ENCODE results near the gene CTIF. TPM values are rescaled to one million over a fixed set of nuclear protein-coding genes. Genes with fewer than 3 reads are reported as not detected.

CTIF gene
- polyA plus RNA-seq, 3 donors, result 0.38 to 8.7 (median 1.2) TPM

DNA sequence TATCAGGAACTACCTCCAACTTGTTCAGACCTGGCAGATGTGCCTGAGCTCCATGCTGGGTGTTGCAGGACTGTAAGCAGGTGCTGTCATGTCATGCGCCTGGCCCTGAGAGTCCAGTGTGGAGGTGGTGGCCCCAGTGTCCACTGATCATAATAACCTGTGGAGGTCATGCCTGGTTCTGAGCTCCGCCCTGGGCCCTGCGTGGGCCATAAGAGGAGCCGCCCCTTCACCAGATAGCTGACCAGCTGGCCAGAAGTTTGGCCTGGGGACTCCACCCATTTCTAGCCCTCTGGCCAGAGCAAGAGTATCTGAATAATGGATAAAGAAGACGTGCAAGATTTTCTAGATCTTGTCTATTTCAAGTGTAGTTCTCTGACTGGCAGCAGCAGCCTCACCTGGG lies 72.4 kb downstream of the CTIF start:
- H3K27ac Mint-ChIP-seq, result no peak overlapping the region
- Histone ChIP-seq H3K4me3 (replicated peaks in 1 of 3; ENCODE audit: low read depth in 2 of 3, low read length in 3 of 3) (no peak overlapping the region), H3K27ac (ENCODE audit: low read depth in 1 of 2, low read length in 2 of 2) (no peak overlapping the region), H3K9ac (ENCODE audit: insufficient read depth, low read length, poor library complexity, severe bottlenecking) (no peak overlapping the region), H3K4me2 (replicated peaks; ENCODE audit: extremely low read depth, low read length, poor library complexity, severe bottlenecking) (no peak overlapping the region), H3K79me2 (ENCODE audit: insufficient read depth, low read length) (no peaks in the 10 kb centered on the region), H3K9me3 (replicated peaks in 1 of 2; ENCODE audit: control insufficient read depth in 1 of 2, insufficient read depth in 1 of 2, low read length in 2 of 2) (no peaks in the 10 kb centered on the region), H4K20me1 (ENCODE audit: insufficient read depth, low read length) (peaks cover 29% of the 10 kb centered on the region), H3K36me3 (replicated peaks in 1 of 2; ENCODE audit: control insufficient read depth in 1 of 2, insufficient read depth in 2 of 2, low read length in 2 of 2) (no peaks in the 10 kb centered on the region), H3K4me1 (ENCODE audit: control insufficient read depth in 1 of 2, insufficient read depth in 2 of 2, low read length in 2 of 2) (no peaks in the 10 kb centered on the region), H2AFZ (ENCODE audit: insufficient read depth, low read depth, low read length, poor library complexity, severe bottlenecking) (no peak overlapping the region), H3K27me3 (ENCODE audit: control insufficient read depth in 2 of 2, insufficient read depth in 2 of 2, low read length in 2 of 2) (no peaks in the 10 kb centered on the region)
- 100% methylated on average over 5 of the region's 5 CpGs for WGBS (ENCODE audit: insufficient coverage)
- H3K4me3 Mint-ChIP-seq, result no peak overlapping the region
- no peak for DNase-seq
- TF ChIP-seq, protein P1, sequence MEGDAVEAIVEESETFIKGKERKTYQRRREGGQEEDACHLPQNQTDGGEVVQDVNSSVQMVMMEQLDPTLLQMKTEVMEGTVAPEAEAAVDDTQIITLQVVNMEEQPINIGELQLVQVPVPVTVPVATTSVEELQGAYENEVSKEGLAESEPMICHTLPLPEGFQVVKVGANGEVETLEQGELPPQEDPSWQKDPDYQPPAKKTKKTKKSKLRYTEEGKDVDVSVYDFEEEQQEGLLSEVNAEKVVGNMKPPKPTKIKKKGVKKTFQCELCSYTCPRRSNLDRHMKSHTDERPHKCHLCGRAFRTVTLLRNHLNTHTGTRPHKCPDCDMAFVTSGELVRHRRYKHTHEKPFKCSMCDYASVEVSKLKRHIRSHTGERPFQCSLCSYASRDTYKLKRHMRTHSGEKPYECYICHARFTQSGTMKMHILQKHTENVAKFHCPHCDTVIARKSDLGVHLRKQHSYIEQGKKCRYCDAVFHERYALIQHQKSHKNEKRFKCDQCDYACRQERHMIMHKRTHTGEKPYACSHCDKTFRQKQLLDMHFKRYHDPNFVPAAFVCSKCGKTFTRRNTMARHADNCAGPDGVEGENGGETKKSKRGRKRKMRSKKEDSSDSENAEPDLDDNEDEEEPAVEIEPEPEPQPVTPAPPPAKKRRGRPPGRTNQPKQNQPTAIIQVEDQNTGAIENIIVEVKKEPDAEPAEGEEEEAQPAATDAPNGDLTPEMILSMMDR (IDR thresholded peaks at IDR 0.05), result no peak
- no peaks in the 10 kb centered on the region for H3K4me1 Mint-ChIP-seq
- intact Hi-C loops (cut with micrococcal nuclease), result no loop called here
- no peaks in the 10 kb centered on the region for H3K9me3 Mint-ChIP-seq
- H3K36me3 Mint-ChIP-seq, result no peaks in the 10 kb centered on the region
- peaks cover 0 to 2% (median 1%) of the 10 kb centered on the region in 3 donors for H3K27me3 Mint-ChIP-seq (ENCODE audit: low read depth in 3 of 3)

DNA sequence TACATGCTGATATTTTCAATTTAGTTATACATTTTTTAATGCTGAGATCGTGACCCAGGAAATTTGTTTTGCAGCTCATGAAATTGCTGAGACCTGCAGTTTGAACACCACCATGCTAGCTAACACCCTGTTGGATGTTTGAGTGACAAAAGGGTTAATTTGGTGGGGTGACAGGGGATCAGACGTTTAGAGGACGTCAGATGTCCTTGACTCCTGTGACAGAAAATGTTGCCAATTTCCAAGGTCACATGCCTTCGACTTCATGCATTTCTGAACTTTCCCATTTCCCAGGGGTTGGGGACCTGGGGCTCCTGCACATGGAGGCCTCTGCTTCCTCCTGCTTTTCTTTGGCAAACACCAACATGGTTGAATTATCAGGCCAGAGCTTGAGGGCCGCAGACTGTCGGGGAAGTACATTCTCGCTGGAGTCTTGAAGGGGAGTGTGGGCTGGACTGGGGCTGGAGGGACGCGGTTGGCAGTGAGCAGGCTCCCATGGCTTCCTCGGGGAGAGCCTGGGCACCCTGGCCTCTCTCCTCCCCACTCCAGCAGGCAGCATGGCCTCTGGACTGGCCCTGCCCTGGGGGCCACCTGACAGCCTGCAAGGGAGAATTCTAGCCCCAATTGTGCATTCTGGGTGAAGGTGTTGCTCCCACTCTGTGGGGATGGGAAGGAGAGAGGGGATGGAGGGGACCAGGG lies 73.1 kb downstream of the CTIF start:
- H3K4me3 Mint-ChIP-seq, result no peak overlapping the region
- H3K36me3 Mint-ChIP-seq, result no peaks in the 10 kb centered on the region
- H3K9me3 Mint-ChIP-seq, result no peaks in the 10 kb centered on the region
- H3K4me2 ChIP-seq (replicated peaks; ENCODE audit: extremely low read depth, low read length, poor library complexity, severe bottlenecking), result no peak overlapping the region
- no peaks in the 10 kb centered on the region for H3K36me3 ChIP-seq (replicated peaks in 1 of 2; ENCODE audit: control insufficient read depth in 1 of 2, insufficient read depth in 2 of 2, low read length in 2 of 2)
- H3K4me1 ChIP-seq (ENCODE audit: control insufficient read depth in 1 of 2, insufficient read depth in 2 of 2, low read length in 2 of 2), result no peaks in the 10 kb centered on the region
- H3K4me3 ChIP-seq (replicated peaks in 1 of 3; ENCODE audit: low read depth in 2 of 3, low read length in 3 of 3), result no peak overlapping the region
- no peaks in the 10 kb centered on the region for H3K79me2 ChIP-seq (ENCODE audit: insufficient read depth, low read length)
- peaks cover 0 to 2% (median 1%) of the 10 kb centered on the region in 3 donors for H3K27me3 Mint-ChIP-seq (ENCODE audit: low read depth in 3 of 3)
- no peak overlapping the region for H3K9ac ChIP-seq (ENCODE audit: insufficient read depth, low read length, poor library complexity, severe bottlenecking)
- H3K27me3 ChIP-seq (ENCODE audit: control insufficient read depth in 2 of 2, insufficient read depth in 2 of 2, low read length in 2 of 2), result no peaks in the 10 kb centered on the region
- H2AFZ ChIP-seq (ENCODE audit: insufficient read depth, low read depth, low read length, poor library complexity, severe bottlenecking), result no peak overlapping the region
- H3K27ac ChIP-seq (ENCODE audit: low read depth in 1 of 2, low read length in 2 of 2), result no peak overlapping the region
- H3K4me1 Mint-ChIP-seq, result no peaks in the 10 kb centered on the region
- no peaks in the 10 kb centered on the region for H3K9me3 ChIP-seq (replicated peaks in 1 of 2; ENCODE audit: control insufficient read depth in 1 of 2, insufficient read depth in 1 of 2, low read length in 2 of 2)
- intact Hi-C loops (cut with micrococcal nuclease), result no loop called here
- no peak for DNase-seq
- no peak overlapping the region for H3K27ac Mint-ChIP-seq
- H4K20me1 ChIP-seq (ENCODE audit: insufficient read depth, low read length), result peaks cover 26% of the 10 kb centered on the region
- TF ChIP-seq, protein P1 (IDR thresholded peaks at IDR 0.05), result no peak
- 100% methylated on average over 2 of the region's 10 CpGs for WGBS (ENCODE audit: insufficient coverage)
